ENCODE data around the gene RNMT. TPM values are rescaled to one million over a fixed set of nuclear protein-coding genes. Genes with fewer than 3 reads are reported as not detected.

Gene RNMT
- total RNA-seq, 1 donor from 2014 or later = 32.1 TPM

GRCh38 chr18:13710414-13710831, 16.1 kb upstream of the RNMT start:
- TF ChIP-seq, protein P1, sequence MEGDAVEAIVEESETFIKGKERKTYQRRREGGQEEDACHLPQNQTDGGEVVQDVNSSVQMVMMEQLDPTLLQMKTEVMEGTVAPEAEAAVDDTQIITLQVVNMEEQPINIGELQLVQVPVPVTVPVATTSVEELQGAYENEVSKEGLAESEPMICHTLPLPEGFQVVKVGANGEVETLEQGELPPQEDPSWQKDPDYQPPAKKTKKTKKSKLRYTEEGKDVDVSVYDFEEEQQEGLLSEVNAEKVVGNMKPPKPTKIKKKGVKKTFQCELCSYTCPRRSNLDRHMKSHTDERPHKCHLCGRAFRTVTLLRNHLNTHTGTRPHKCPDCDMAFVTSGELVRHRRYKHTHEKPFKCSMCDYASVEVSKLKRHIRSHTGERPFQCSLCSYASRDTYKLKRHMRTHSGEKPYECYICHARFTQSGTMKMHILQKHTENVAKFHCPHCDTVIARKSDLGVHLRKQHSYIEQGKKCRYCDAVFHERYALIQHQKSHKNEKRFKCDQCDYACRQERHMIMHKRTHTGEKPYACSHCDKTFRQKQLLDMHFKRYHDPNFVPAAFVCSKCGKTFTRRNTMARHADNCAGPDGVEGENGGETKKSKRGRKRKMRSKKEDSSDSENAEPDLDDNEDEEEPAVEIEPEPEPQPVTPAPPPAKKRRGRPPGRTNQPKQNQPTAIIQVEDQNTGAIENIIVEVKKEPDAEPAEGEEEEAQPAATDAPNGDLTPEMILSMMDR (IDR thresholded peaks at IDR 0.05) = no peak
- intact Hi-C loops (cut with DNase I) = no loop called here
- no peaks in the 10 kb centered on the region for H3K36me3 ChIP-seq
- H3K9me3 ChIP-seq = no peaks in the 10 kb centered on the region
- ATAC-seq (peak in 1 of 2 donors; percentile 48), DNase-seq (peak; percentile 71)
- H3K4me1 ChIP-seq = no peaks in the 10 kb centered on the region
- H3K27ac ChIP-seq = no peak overlapping the region
- H3K27me3 ChIP-seq (ENCODE audit: low read depth) = no peaks in the 10 kb centered on the region
- no peak overlapping the region for H3K4me3 ChIP-seq

- Histone ChIP-seq H3K9me3 (no peaks in the 10 kb centered on the region), H3K4me3 (no peak overlapping the region), H3K36me3 (no peaks in the 10 kb centered on the region), H3K27ac (no peak overlapping the region), H3K27me3 (ENCODE audit: low read depth) (no peaks in the 10 kb centered on the region), H3K4me1 (no peaks in the 10 kb centered on the region)
- intact Hi-C loops (cut with DNase I) = no loop called here
- DNase-seq = no peak
- TF ChIP-seq, protein P1 (IDR thresholded peaks at IDR 0.05) = no peak
- ATAC-seq = no peak
Observed at GRCh38 chr18:13712400-13713131, 13.9 kb upstream of the RNMT start.

- Histone ChIP-seq H3K4me3 (no peak overlapping the region), H3K27me3 (ENCODE audit: low read depth) (no peaks in the 10 kb centered on the region), H3K9me3 (peaks cover 6% of the 10 kb centered on the region), H3K4me1 (no peaks in the 10 kb centered on the region), H3K36me3 (no peaks in the 10 kb centered on the region), H3K27ac (no peak overlapping the region)
- DNase-seq (no peak), ATAC-seq (no peak)
- TF ChIP-seq, protein P1 (IDR thresholded peaks at IDR 0.05) = no peak
- intact Hi-C loops (cut with DNase I) = no loop called here
Observed at GRCh38 chr18:13713455-13714055, 12.9 kb upstream of the RNMT start.

- intact Hi-C loops (cut with DNase I) = no loop called here
- DNase-seq (no peak), ATAC-seq (no peak)
- no peak overlapping the region for H3K4me3 ChIP-seq
- TF ChIP-seq, protein P1 (IDR thresholded peaks at IDR 0.05) = no peak
- H3K36me3 ChIP-seq = no peaks in the 10 kb centered on the region
- H3K27ac ChIP-seq = no peak overlapping the region
- peaks cover 6% of the 10 kb centered on the region for H3K9me3 ChIP-seq
- no peaks in the 10 kb centered on the region for H3K4me1 ChIP-seq
- H3K27me3 ChIP-seq (ENCODE audit: low read depth) = no peaks in the 10 kb centered on the region
Observed at GRCh38 chr18:13715330-13715729, 11.1 kb upstream of the RNMT start.

GRCh38 chr18:13716916-13717315, 9.6 kb upstream of the RNMT start:
- DNase-seq = no peak
- no peak for ATAC-seq

More at GRCh38 chr18:13716916-13717315, 9.6 kb upstream of the RNMT start:
- Histone ChIP-seq H3K36me3 (no peaks in the 10 kb centered on the region), H3K27me3 (ENCODE audit: low read depth) (no peaks in the 10 kb centered on the region), H3K4me1 (no peaks in the 10 kb centered on the region), H3K4me3 (no peak overlapping the region), H3K9me3 (peaks cover 6% of the 10 kb centered on the region), H3K27ac (no peak overlapping the region)
- intact Hi-C loops (cut with DNase I) = no loop called here
- TF ChIP-seq, protein P1 (IDR thresholded peaks at IDR 0.05) = no peak
